Stimulated activated CD4-positive, alpha-beta T cell treated with anti-CD3 and anti-CD28 coated beads, Interleukin-15, amount 100 ng/mL, for 1 hour (primary cell): ENCODE results near the gene SYCP2.
"Not testable (repeated sequence)": the region's sequence is repeated elsewhere in the genome, so short reads cannot be mapped to it uniquely, and the experiment has no call there.

Experiments used
- DNase-seq, 2 donors: peaks; one replicate each; pipeline ENCODE4 v3.0.0-alpha.2; 2020; ENCODE audit warnings: low read depth in 1 of 2, low spot score in 1 of 2

SYCP2 gene

DNA sequence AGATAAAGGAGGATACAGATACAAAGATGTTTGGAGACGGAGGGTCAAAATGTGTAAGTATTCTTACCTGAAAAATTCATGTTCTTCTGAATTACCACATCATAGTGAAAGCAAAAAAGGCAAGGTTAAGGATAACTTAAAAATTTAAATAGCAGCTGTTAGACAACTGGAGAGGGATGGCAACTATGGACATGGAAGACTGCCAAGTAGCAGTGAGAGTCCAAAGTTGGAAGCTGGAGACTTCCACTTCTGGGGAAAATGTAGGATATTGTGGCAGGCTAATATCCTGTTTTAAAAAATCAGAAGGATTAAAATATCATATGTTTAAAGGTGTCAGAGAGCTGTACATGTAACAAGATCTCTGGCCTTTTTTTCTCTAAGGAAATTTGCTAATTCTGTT is 29.8 kb downstream of the SYCP2 start:
- no peak for DNase-seq

DNA sequence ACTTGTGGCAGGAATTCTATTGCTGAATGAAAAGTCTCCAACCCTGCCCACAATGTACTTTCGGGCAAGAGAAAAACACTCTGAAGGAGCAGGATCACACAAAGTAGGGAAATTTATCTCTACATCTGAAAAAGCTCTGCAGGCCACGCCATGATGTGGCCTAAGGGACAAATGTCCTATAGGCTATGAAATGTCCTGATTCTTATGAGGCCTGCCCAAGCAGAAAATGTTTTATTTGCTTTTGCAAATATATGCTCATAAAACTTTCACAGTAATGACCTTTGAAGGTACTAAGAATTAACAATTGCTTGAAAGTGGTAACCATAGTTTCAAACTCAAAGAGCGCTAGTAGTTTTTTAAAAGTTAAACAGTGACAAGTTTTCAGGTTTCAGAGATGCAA is 31.0 kb downstream of the SYCP2 start:
- DNase-seq = no peak

DNA sequence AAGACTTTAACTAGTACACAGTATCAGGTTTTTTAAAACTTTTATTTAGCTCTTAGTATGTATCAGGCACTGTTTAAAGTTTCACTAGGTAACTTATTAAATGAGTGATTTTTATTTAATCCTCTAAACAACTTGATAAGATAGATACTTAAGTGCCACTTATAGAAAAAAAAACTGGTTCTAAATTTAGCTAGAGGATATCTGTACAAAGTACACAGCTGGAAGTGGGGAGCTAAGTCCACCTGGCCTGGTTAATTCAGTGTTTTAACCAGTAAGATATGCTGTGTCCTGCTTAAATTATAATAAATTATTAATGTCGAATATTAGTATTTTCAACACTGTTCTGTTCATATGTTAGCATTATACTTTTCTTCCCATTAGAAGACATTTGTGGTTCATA is 37.5 kb downstream of the SYCP2 start:
- no peak for DNase-seq

DNA sequence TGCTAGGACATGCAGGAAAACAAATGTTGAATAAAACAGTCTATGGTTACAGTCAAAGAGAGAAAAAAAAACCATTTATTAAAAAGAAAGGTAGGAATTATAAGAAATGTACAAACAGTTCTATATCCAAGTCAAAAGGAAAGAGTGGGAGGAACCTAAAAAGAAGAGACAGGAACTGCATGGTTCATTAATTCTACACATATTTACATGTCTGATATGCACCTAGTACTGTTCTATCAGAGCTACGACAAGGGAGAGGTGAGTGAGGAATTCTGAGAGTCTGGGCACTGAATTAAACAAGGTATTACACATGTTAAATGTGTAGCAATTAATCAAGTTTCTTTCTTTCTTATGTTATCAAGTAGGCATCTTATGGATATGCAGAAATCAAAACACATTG is 41.9 kb downstream of the SYCP2 start:
- DNase-seq = no peak

DNA sequence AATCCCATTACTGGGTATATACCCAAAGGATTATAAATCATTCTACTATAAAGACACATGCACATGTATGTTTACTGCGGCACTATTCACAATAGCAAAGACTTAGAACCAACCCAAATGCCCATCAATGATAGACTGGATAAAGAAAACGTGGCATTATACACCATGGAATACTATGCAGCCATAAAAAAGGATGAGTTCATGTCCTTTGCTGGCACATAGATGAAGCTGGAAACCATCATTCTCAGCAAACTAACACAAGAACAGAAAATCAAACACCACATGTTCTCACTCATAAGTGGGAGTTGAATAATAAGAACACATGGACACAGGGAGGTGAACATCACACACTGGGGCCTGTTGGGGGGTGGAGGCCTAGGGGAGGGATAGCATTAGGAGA is 43.4 kb downstream of the SYCP2 start:
- not testable (repeated sequence) for DNase-seq

DNA sequence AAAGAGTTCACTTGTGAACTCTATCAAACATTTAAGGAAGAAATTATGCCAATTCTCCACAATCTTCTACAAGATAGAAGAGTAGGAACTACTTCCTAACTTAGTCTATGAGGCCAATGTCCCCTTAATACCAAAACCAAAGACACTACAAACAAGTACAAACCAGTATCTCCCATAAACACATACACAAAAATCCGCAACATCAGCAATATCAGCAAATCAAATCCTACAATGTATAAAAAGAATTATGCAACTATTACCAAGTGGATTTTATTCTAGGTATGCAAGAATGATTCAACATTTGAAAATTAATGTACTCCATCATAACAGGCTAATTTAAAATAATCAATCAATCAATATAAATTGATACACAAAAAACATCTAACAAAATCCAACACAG is 45.4 kb downstream of the SYCP2 start:
- DNase-seq = no peak

DNA sequence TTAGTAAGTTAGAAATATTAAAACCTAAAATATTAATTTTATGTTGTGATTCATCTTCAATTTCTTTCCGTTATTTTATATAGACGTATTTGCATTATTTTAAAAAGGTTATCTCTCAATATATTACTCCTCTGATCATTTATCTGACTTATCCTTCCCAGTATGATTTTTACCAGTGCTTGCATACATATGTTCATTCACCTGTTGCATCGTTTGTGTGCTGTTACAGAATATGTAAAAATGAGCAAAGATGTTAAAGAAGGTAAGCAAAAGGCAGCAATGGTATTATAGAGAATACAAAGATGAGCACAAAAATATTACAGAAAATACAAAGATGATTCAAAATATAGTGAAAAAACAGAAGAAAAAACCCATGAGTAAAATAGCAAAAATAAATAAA is 48.9 kb downstream of the SYCP2 start:
- no peak for DNase-seq

DNA sequence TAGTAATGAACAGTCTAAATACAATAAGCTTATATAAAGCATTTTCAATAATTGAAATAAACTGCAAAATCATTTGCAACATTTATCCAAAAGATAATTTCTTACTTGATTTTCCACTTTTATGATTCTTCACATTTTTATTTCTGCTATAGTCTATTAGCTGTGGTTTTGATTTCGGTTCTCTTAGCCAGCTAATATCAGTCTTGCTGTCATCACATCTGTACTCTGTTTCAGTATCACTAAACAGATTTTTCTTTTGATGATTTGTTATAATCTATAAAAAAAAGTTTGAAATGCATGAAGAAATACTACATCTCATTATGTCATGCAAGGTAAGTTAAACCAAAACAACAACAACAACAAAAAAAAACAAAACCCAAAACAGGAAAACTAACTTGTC is 53.2 kb downstream of the SYCP2 start:
- DNase-seq = no peak

DNA sequence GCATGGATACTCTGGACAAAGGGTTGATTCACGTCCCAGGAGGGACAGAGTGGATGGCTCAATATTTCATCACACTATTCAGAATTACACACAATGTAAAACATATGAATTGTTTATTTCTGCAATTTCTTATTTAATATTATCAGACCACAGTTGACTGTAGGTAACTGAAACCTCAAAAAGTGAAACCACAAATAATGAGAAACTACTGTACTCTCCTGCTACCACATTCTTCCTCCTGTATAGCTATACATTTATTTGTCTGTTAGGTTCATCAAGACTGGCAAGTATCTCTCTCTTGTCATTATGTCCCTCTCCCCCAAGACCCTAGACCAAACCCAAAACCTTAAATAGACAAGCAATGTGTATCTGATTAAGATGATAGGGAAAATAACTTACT is 60.0 kb downstream of the SYCP2 start:
- no peak for DNase-seq

DNA sequence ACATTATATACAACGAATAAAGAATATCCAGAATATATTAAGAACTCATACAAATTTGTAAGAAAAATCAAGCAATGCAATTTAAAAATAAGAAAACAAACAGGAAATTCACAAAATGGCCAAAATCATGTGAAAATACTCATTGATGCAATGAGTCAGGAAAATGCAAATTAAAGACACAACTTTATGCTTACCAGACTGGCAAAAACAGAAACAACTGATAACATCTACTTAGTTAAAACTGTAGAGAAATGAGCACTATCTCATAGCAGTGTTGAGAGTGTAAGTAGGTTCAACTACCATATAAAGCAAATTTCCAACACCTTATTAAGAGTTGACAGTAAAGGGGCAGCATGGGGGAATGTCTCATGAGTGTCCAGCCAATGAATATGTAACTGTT is 62.3 kb downstream of the SYCP2 start:
- DNase-seq = no peak

DNA sequence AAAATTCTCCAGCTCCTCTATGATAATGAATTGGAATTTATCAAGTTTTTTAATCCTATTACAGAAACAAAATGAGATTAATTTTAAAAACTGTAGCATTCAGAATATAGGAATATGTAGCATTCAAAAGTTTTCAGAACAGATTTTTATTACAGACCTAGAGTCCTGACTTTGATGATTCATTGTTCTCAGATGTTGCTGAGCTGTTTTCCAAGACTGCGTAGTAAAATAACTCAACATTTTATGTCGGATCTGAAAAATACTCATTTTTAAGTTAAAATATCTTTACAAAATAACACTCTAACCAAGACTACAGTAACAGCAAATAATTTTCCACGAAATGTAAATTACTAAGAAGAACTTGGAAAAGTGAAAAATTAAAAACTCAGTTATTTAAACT is 67.1 kb downstream of the SYCP2 start:
- DNase-seq = no peak

DNA sequence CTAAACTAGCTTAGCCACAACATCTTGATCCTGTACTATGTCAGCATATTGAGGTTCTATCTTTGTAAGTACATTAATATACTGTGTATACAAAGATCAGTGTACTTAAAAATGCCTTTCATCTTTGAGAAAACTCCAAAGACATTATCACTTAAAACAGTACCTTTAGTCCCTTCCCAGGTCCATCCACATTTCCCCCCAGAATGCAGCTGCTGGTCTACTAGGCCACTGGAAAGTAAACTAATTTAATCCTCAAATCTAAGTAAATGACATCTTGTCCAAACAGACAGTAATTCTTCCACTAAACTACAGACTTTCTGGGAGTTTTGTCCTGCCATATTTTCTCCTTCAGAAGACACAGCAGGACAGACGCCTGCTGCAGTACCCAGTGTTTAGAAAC is 68.7 kb downstream of the SYCP2 start:
- DNase-seq = no peak

DNA sequence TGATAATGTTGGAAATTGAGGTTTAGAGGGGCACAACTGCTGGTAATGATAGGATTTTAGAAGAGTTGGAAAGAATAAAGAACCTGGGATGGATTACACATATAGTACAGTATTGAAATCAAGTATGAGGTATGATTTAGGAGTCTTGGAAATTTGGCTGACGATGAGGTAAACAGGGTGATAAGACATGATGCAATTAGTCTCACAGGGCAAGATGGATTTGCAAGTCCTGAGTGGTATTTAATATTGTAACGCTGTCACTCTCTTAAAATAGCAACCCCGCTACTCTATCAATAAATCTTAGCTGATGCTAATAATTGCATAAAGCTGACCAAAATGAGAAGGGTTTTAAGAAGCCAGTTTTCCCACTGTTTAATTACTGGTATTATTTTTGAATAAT is 70.4 kb downstream of the SYCP2 start:
- DNase-seq = no peak

DNA sequence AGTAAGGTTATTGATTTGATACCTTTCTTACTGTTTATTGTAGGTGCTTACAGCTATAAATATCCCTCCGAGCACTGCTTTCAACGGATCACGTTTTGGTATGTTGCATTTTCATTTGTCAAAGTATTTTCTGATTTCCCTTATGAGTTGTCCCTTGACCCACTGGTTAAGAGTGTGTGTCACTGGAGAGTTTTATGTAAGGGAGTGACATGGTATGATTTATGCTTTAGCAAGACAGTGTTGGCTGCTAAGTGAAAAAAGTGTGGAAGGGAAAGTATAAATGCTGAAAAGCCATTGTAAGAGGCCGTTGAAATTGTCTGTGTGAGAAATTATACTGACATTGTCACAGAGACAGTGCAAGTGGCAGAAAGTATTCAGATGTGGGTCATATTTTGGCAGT is 72.0 kb downstream of the SYCP2 start:
- DNase-seq = no peak

DNA sequence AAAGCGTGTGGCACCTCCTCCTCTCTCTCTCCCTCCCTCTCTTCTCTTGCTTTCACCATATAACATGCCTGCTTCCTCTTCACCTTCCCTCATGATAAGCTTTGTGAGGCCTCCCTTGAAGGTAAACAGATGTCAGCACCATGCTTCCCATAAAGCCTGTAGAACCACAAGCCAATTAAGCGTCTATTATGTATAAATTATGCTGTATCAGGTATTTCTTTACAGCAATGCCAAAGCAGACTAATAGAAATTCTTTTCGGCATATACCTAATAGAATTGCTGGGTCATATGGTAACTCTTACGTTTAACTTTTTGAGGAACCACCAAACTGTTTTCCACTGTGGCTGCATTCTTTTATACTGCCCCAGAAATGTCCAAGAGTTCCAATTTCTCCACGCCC is 75.0 kb downstream of the SYCP2 start:
- DNase-seq = no peak

DNA sequence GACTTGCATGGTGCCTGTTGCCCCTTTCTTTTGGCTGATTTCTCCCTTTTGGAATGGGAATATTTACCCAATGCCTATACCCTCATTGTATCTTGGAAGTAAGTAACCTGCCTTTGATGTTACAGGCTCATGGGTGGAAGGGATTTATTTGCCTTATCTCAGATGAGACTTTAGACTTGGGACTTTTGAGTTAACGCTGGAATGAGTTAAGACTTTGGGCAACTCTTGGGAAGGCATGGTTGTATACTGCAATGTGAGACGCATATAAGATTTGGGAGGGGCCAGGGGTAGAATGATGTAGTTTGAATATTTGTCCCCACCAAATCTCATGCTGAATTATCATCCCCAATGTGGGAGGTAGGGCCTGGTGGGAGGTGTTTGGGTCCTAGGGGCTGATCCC is 75.5 kb downstream of the SYCP2 start:
- DNase-seq = no peak

DNA sequence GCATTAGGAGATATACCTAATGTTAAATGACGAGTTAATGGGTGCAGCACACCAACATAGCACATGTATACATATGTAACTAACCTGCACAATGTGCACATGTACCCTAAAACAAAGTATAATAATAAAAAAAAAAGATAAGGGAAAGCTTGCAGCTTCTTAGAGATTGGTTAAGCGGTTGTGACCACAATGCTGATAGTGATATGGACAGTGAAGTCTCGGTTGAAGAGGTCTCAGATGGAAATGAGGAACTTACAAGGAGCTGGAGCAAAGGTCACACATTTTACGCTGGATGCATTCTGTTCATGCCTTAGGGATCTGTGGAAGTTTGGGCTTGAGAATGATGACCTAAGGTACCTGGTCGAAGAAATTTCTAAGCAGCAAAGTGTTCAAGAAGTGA is 76.5 kb downstream of the SYCP2 start:
- DNase-seq = not testable (repeated sequence)

DNA sequence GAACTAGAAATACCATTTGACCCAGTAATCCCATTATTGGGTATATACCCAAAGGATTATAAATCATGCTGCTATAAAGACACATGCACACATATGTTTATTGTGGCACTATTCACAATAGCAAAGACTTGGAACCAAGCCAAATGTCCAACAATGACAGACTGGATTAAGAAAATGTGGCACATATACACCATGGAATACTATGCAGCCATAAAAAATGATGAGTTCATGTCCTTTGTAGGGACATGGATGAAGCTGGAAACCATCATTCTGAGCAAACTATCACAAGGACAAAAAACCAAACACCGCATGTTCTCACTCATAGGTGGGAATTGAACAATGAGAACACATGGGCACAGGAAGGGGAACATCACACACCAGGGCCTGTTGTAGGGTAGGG is 76.9 kb downstream of the SYCP2 start:
- not testable (repeated sequence) for DNase-seq

DNA sequence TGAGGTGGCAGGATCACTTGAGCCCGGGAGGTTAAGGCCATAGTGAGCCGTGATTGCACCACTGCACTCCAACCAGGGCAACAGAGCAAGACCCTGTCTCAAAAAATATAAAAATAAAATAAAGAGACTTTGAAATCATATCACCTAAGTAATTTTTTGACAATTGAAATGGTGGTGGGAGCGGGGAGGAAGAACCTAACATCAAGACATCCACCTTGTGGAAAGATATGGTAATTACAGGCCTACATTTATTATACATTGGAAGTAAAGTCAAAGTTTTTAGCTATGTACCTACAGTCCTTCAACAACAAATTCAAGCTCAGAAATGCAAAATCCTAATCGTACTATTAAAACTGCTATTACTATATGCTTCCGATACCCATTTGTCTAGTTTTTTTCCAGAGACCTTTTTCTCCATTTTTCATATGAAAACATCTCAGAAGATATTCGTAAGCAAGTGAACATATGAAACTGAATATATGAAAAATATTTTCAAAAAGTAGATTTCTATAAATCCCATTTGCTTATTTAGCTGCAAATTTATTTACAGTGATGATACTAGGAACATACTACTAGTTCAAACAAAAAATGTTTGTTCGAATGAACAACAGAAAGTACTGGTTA is 83.3 kb downstream of the SYCP2 start:
- no peak for DNase-seq

DNA sequence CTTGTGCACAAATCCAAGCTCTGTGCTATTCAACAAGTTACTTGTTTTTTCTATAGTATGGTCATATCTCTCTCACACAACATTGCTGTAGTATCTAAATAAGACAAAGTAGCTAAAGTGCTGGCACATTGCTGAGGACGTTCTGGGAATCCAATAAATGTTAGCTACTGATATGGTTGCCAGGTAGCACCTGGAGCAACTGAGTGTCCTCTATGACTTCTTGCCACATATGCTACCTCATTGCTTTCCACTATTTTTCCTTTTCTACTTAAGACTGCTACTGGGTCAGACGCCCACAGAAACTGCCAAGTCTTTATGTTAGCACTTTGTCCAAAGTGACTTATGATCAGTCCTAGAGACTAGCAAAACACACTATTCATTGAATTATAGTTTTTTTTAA is 85.3 kb downstream of the SYCP2 start:
- no peak for DNase-seq

DNA sequence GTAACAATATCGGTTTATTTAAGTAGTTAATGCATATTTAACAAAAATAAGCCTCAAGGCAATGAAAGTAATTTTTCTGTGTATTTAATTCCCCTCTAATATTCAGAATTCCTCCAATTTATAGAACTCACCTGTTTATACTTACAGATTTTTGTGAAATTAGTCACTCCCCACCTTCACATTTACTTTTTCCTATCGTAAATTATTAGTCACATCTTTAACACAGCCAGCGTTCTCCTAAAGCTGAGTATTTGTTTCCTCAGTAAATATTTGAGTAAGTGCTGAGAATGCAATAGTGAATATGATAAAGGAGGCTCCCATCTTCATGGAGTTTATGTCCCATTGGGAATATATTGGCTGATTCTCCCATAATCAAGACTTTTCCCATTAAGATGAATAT is 88.0 kb downstream of the SYCP2 start:
- no peak for DNase-seq

DNA sequence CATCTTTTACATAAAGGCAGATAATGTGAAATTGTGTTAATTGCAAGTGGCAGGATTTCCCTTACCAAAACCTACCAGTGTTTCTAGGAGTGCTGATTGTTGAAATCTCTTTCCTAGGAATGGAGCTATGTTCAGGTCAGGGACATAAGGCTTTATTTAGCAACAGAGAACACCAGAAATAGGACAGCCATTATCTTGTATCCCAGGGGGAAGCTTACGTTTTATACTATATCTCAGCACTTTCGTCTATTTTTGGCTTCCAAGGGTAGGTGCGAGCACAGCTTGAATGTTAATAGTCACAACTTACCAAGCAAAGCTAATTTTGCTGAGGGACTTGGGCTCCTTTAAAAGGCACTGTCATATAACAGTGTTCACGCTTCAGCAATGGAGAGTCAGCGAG is 94.0 kb downstream of the SYCP2 start:
- no peak for DNase-seq

DNA sequence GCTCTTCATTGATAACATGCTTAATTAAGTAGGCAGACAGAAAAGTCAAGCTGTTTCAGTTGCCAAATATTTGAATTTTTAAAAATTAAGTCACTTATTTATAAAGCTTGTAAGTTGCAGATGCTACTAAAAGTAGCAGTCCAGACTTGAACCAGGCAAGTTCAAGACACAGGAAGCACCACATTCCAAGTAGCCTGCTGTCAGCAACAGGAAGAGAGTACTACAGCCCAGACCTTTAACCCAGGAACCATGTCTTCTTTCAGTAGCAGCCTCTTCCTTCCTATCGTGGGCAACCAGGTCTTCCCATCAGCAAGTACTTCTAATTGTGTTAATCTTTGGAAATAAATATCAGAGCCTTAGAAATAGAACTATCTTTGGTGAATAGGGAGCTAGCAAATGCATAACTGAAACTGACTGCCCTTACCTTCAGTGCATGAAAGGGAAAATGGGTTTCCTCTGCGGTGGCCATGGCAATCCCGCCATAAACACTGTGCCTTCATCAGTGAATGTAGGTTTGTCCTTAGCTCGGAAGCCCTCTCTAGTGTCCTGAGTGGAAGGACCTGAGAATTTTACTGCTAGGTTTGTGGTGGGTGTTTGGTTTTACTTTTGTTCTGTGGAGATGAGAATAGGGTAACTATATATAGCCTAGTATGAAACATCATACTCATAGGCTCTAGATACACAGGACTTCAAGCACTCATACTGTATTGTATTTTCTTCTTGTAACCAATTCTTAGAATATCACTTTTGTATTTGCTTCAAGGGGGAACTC is 95.6 kb downstream of the SYCP2 start:
- no peak for DNase-seq
